Effector CD4-positive, alpha-beta T cell (primary cell): ENCODE data around the gene LAMA5.

Source experiments
- DNase-seq: peaks from one replicate; pipeline ENCODE4 v3.0.0-alpha.2; 2020

The LAMA5 gene

GRCh38 chr20:62313460-62314338 lies 53.4 kb downstream of the LAMA5 start:
- DNase-seq, result no peak

GRCh38 chr20:62313021-62313420 lies 54.1 kb downstream of the LAMA5 start:
- no peak for DNase-seq

GRCh38 chr20:62312662-62312977 lies 54.5 kb downstream of the LAMA5 start:
- DNase-seq, result no peak

- no peak for DNase-seq
These were observed 55.1 kb downstream of the LAMA5 start for GRCh38 chr20:62311832-62312661.

- no peak for DNase-seq
These were observed 56.0 kb downstream of the LAMA5 start for GRCh38 chr20:62311150-62311549.

- no peak for DNase-seq
These were observed 56.4 kb downstream of the LAMA5 start for GRCh38 chr20:62310757-62311121.

- DNase-seq, result no peak
These were observed 57.0 kb downstream of the LAMA5 start for GRCh38 chr20:62309947-62310756.

GRCh38 chr20:62309198-62309944 lies 57.7 kb downstream of the LAMA5 start:
- no peak for DNase-seq

- DNase-seq, result no peak
These were observed 58.9 kb downstream of the LAMA5 start for GRCh38 chr20:62308102-62308822.

GRCh38 chr20:62307226-62308101 lies 59.6 kb downstream of the LAMA5 start:
- DNase-seq, result no peak

GRCh38 chr20:62306414-62307187 lies 60.5 kb downstream of the LAMA5 start:
- DNase-seq, result no peak

GRCh38 chr20:62305765-62306413 lies 61.2 kb downstream of the LAMA5 start:
- no peak for DNase-seq

- DNase-seq, result no peak
These were observed 61.9 kb downstream of the LAMA5 start for GRCh38 chr20:62305149-62305764.

- no peak for DNase-seq
These were observed 62.6 kb downstream of the LAMA5 start for GRCh38 chr20:62304331-62305148.

- DNase-seq, result no peak
These were observed 63.5 kb downstream of the LAMA5 start for GRCh38 chr20:62303340-62304226.

- DNase-seq, result no peak
These were observed 64.1 kb downstream of the LAMA5 start for GRCh38 chr20:62303062-62303339.
